NAMALWA (cell line): ENCODE data around the gene PPP1R1A.

Experiments used
- DNase-seq: peaks from one replicate; pipeline ENCODE4 v3.0.0-alpha.2; 2015; ENCODE audit warnings: low spot score

The PPP1R1A gene

GRCh38 chr12:54535474-54535873 is 53.0 kb downstream of the PPP1R1A start:
- no peak for DNase-seq

GRCh38 chr12:54529581-54529980 is 58.9 kb downstream of the PPP1R1A start:
- no peak for DNase-seq
